ENCODE data around the gene ROPN1L. TPM values are rescaled to one million over a fixed set of nuclear protein-coding genes. Genes with fewer than 3 reads are reported as not detected.

Gene ROPN1L
- total RNA-seq, 1 donor from 2014 or later, result not detected

GRCh38 chr5:10499066-10499465 lies 57.4 kb downstream of the ROPN1L start:
- H3K27ac Mint-ChIP-seq, result no peak overlapping the region
- H3K9me3 Mint-ChIP-seq, result peaks cover 3% of the 10 kb centered on the region
- no peak for DNase-seq
- H3K36me3 Mint-ChIP-seq (ENCODE audit: low read depth), result no peaks in the 10 kb centered on the region
- no peak overlapping the region for H3K4me3 Mint-ChIP-seq
- H3K27me3 Mint-ChIP-seq, result no peaks in the 10 kb centered on the region
- intact Hi-C loops (cut with micrococcal nuclease), result no loop called here
- H3K4me1 Mint-ChIP-seq, result no peaks in the 10 kb centered on the region

DNA sequence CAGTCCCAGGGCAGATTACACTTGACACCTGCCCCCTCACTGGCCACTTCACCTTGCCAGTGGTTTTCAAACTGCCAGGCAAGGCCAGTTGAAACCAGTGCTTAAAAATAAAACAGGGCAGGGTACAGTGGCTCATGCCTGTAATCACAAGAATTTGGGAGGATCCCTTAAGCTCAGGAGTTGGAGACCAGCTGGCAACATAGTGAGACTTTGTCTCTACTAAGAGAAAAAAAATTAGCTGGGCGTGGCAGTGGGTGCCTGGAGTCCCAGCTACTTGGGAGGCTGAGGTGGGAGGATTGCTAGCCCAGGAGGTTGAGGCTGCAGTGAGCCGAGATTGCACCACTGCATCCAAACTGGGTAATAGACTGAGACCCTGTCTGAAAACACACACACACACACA lies 58.1 kb downstream of the ROPN1L start:
- Mint-ChIP-seq H3K27me3 (no peaks in the 10 kb centered on the region), H3K27ac (no peak overlapping the region), H3K4me3 (no peak overlapping the region), H3K9me3 (no peaks in the 10 kb centered on the region), H3K36me3 (ENCODE audit: low read depth) (no peaks in the 10 kb centered on the region), H3K4me1 (no peaks in the 10 kb centered on the region)
- intact Hi-C loops (cut with micrococcal nuclease), result no loop called here
- DNase-seq, result no peak

GRCh38 chr5:10500669-10501068 lies 59.0 kb downstream of the ROPN1L start:
- Mint-ChIP-seq H3K9me3 (no peaks in the 10 kb centered on the region), H3K4me3 (no peak overlapping the region)
- intact Hi-C loops (cut with micrococcal nuclease), result no loop called here

DNA sequence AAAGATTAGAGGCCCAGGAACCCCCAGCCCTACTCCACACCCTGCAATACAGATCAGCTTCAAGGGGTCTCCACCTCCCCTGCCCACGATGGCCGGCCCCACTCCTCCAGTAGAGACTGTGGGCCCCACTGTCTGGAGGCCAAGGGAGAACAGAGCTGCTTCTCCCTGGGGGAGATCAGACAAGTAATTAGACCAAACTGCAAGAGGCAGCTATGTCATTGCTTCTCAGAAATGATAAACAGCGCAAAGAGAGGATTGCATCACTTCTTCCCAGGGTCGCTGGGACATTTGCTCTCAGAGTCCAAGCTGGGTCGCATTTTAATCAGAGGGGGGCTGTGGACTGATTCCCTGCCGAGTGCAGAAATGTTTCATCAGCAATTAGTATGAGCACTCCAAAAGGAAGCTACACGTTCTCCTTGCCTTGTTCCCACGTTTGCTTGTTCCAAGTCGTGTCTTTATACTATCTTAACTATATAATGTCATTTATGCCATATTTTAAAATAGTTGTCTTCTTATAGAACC lies 59.9 kb downstream of the ROPN1L start:
- Mint-ChIP-seq H3K36me3 (ENCODE audit: low read depth) (no peaks in the 10 kb centered on the region), H3K9me3 (no peaks in the 10 kb centered on the region), H3K4me1 (no peaks in the 10 kb centered on the region), H3K4me3 (no peak overlapping the region), H3K27me3 (peaks cover 6% of the 10 kb centered on the region), H3K27ac (no peak overlapping the region)
- intact Hi-C loops (cut with micrococcal nuclease), result no loop called here
- no peak for DNase-seq

More at GRCh38 chr5:10500669-10501068, 59.0 kb downstream of the ROPN1L start:
- Mint-ChIP-seq H3K4me1 (no peaks in the 10 kb centered on the region), H3K27ac (no peak overlapping the region), H3K36me3 (ENCODE audit: low read depth) (no peaks in the 10 kb centered on the region), H3K27me3 (no peaks in the 10 kb centered on the region)
- no peak for DNase-seq

DNA sequence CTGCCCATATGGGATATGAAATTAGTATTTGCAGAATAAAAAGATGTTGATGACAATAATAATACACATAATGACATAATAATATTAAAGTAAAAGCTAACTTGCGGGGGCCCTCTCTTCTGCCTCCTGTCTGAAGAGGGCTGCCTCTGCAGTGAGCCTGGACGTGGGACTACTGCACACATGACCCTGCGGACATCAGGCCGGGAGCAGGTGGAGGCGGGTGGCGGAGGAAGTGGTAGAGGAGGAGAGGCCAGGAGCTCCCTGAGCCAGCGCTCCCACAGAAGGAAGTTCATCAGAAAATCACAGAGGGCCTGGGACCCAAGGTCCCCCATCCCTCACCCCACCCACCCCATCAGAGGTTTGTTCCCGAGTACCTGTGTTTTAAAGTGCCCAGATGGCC lies 60.5 kb downstream of the ROPN1L start:
- no peaks in the 10 kb centered on the region for H3K9me3 Mint-ChIP-seq
- H3K36me3 Mint-ChIP-seq (ENCODE audit: low read depth), result no peaks in the 10 kb centered on the region
- intact Hi-C loops (cut with micrococcal nuclease), result no loop called here
- H3K27me3 Mint-ChIP-seq, result peaks cover 6% of the 10 kb centered on the region
- H3K4me3 Mint-ChIP-seq, result no peak overlapping the region
- no peak overlapping the region for H3K27ac Mint-ChIP-seq
- no peak for DNase-seq
- H3K4me1 Mint-ChIP-seq, result no peaks in the 10 kb centered on the region

GRCh38 chr5:10502578-10502977 lies 60.9 kb downstream of the ROPN1L start:
- no peak for DNase-seq
- H3K27me3 Mint-ChIP-seq, result peaks cover 6% of the 10 kb centered on the region
- no peak overlapping the region for H3K27ac Mint-ChIP-seq
- no peak overlapping the region for H3K4me3 Mint-ChIP-seq
- H3K36me3 Mint-ChIP-seq (ENCODE audit: low read depth), result no peaks in the 10 kb centered on the region
- H3K4me1 Mint-ChIP-seq, result no peaks in the 10 kb centered on the region
- intact Hi-C loops (cut with micrococcal nuclease), result no loop called here
- H3K9me3 Mint-ChIP-seq, result no peaks in the 10 kb centered on the region

GRCh38 chr5:10503321-10503720 lies 61.6 kb downstream of the ROPN1L start:
- intact Hi-C loops (cut with micrococcal nuclease), result no loop called here
- H3K4me1 Mint-ChIP-seq, result no peaks in the 10 kb centered on the region
- H3K27me3 Mint-ChIP-seq, result peaks cover 6% of the 10 kb centered on the region
- no peaks in the 10 kb centered on the region for H3K9me3 Mint-ChIP-seq
- DNase-seq, result no peak
- no peak overlapping the region for H3K4me3 Mint-ChIP-seq
- H3K27ac Mint-ChIP-seq, result no peak overlapping the region
- H3K36me3 Mint-ChIP-seq (ENCODE audit: low read depth), result no peaks in the 10 kb centered on the region

DNA sequence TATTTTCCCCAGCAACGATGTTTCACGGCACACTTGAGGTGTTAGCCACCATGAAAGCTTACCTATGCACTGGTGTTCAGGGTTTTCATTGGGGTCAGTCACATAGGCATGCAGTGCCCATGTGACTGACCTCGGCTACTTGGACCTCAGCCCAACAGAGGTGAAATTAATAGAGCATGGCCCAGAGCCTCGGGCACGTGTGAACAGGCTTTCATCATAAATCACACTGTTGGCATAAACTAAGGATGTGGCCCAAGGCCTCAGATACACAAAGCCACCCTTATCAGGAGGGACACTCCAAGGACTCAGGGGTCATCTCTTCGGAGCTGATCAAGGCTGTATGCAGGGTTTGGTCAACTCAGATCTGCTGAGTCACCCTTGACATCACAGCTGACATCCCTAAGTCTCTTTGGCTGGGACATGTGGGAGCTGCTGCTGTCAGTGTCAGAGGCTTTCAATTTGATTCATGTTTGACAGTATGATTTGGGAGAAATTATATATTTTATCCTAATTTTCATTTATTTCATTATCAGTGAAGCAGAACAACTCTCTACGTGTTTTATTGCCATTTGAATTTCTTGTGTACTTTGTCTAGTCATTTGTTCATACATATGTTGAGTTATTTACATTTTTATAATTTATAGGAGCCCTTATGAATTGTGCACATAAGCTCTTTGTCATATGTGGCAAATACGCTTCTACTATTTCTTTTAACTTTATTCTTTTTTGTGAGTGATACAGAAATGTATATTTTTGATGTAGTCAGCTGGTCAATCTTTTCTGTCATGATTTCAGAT lies 62.5 kb downstream of the ROPN1L start:
- Mint-ChIP-seq H3K27me3 (peaks cover 6% of the 10 kb centered on the region), H3K9me3 (no peaks in the 10 kb centered on the region), H3K4me1 (no peaks in the 10 kb centered on the region), H3K36me3 (ENCODE audit: low read depth) (no peaks in the 10 kb centered on the region), H3K4me3 (no peak overlapping the region), H3K27ac (no peak overlapping the region)
- DNase-seq, result no peak
- intact Hi-C loops (cut with micrococcal nuclease), result no loop called here

DNA sequence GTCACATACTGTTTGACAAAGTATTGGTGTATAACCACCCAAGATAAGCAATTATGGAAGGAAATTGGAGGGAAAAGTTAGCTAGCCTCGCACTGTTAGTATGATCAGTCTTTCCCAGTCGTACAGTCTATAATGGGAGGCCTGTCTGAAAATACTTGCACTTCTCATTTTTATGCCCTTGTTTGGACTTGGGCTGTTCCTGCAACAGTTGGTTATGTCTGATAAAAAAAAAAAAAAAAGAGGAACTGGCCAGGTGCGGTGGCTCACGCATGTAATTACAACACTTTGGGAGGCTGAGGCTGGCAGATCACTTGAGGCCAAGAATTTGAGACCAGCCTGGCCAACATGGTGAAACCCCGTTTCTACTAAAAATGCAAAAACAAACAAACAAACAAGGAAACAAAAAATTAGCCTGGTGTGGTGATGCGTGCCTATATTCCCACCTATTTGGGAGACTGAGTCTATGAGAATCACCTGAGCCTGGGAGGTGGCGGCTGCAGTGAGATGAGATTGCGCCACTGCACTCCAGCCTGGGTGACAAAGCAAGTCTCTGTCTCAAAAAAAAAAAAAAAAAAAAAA lies 63.9 kb downstream of the ROPN1L start:
- Mint-ChIP-seq H3K27ac (no peak overlapping the region), H3K27me3 (peaks cover 6% of the 10 kb centered on the region), H3K4me3 (no peak overlapping the region), H3K36me3 (ENCODE audit: low read depth) (no peaks in the 10 kb centered on the region), H3K9me3 (no peaks in the 10 kb centered on the region), H3K4me1 (no peaks in the 10 kb centered on the region)
- intact Hi-C loops (cut with micrococcal nuclease), result no loop called here
- DNase-seq, result no peak

DNA sequence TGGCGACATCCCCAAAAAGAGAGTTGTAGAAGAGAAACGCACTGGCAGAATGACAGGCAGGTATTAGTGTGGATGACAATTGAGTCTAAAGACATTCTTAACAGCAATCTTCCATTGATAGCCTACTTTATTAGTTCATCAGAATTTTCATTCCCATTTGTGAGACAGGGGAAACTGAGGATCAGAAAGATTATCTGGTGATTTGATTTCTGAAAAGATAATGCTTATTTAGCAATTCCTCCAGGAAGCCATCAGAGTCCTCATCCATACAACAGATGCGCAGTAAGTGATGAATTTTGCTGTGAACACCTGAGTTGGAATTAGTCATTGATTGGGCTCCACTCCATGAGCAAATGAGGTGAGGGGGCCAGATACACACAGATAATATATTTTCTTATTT lies 64.9 kb downstream of the ROPN1L start:
- DNase-seq, result no peak
- no peak overlapping the region for H3K4me3 Mint-ChIP-seq
- H3K9me3 Mint-ChIP-seq, result no peaks in the 10 kb centered on the region
- H3K27me3 Mint-ChIP-seq, result peaks cover 6% of the 10 kb centered on the region
- no peaks in the 10 kb centered on the region for H3K4me1 Mint-ChIP-seq
- intact Hi-C loops (cut with micrococcal nuclease), result no loop called here
- no peaks in the 10 kb centered on the region for H3K36me3 Mint-ChIP-seq (ENCODE audit: low read depth)
- no peak overlapping the region for H3K27ac Mint-ChIP-seq

GRCh38 chr5:10507575-10508096 lies 66.0 kb downstream of the ROPN1L start:
- Mint-ChIP-seq H3K9me3 (no peaks in the 10 kb centered on the region), H3K4me1 (no peaks in the 10 kb centered on the region), H3K36me3 (ENCODE audit: low read depth) (no peaks in the 10 kb centered on the region), H3K27me3 (peaks cover 8% of the 10 kb centered on the region), H3K4me3 (no peak overlapping the region), H3K27ac (no peak overlapping the region)
- intact Hi-C loops (cut with micrococcal nuclease), result no loop called here
- no peak for DNase-seq

GRCh38 chr5:10509575-10509974 lies 67.9 kb downstream of the ROPN1L start:
- peaks cover 8% of the 10 kb centered on the region for H3K27me3 Mint-ChIP-seq
- H3K9me3 Mint-ChIP-seq, result no peaks in the 10 kb centered on the region
- no peaks in the 10 kb centered on the region for H3K36me3 Mint-ChIP-seq (ENCODE audit: low read depth)
- peak overlapping the region; percentile 5 for H3K27ac Mint-ChIP-seq
- H3K4me3 Mint-ChIP-seq, result no peak overlapping the region
- DNase-seq, result no peak
- intact Hi-C loops (cut with micrococcal nuclease), result no loop called here
- no peaks in the 10 kb centered on the region for H3K4me1 Mint-ChIP-seq

GRCh38 chr5:10511741-10512640 lies 70.3 kb downstream of the ROPN1L start:
- H3K36me3 Mint-ChIP-seq (ENCODE audit: low read depth), result no peaks in the 10 kb centered on the region
- no peaks in the 10 kb centered on the region for H3K4me1 Mint-ChIP-seq
- peaks cover 2% of the 10 kb centered on the region for H3K27me3 Mint-ChIP-seq
- no peaks in the 10 kb centered on the region for H3K9me3 Mint-ChIP-seq
- intact Hi-C loops (cut with micrococcal nuclease), result no loop called here
- H3K27ac Mint-ChIP-seq, result no peak overlapping the region
- H3K4me3 Mint-ChIP-seq, result no peak overlapping the region
- DNase-seq, result no peak

All from activated CD4-positive, alpha-beta T cell treated with anti-CD3 and anti-CD28 coated beads, Interleukin-2, amount 10 ng/mL, durations not matched to agents 24 days and 14 days (primary cell).